K562 (cell line): ENCODE data around the gene FOXL3. TPM values are rescaled to one million over a fixed set of nuclear protein-coding genes. Genes with fewer than 3 reads are reported as not detected.

ENCODE experiments used
- ARNT ChIP-seq, 2 experiments: fragments of 450-650 bp; IDR thresholded peaks; 2 replicates each; pipeline ENCODE4 v1.6.1; 2016; ENCODE audit warnings: mild to moderate bottlenecking in 1 of 2
- BCOR ChIP-seq: fragments of 450-650 bp; IDR thresholded peaks from 2 replicates; pipeline ENCODE4 v1.6.1; 2016
- DNMT1 ChIP-seq: fragments of 450-650 bp; IDR thresholded peaks from 2 replicates; pipeline ENCODE4 v1.6.1; 2016; ENCODE audit warnings: antibody characterized with exemption, mild to moderate bottlenecking
- EP400 ChIP-seq: fragments of 450-650 bp; IDR thresholded peaks from 2 replicates; pipeline ENCODE4 v1.6.1; 2017; ENCODE audit warnings: antibody characterized with exemption, mild to moderate bottlenecking, moderate library complexity
- GTF2A2 ChIP-seq: IDR thresholded peaks from 2 replicates; pipeline ENCODE4 v1.6.1; 2016; ENCODE audit warnings: mild to moderate bottlenecking, missing genetic modification characterization, missing compliant biosample characterization
- GTF2F1 ChIP-seq: IDR thresholded peaks from 2 replicates; pipeline ENCODE4 v1.6.1; 2011; ENCODE audit warnings: low read depth, low read length, improper control_type of control experiment
- IRF1 ChIP-seq: sonication (generic); formaldehyde crosslinking; IDR thresholded peaks from 2 replicates; pipeline ENCODE4 v1.8.0; 2022; ENCODE audit warnings: missing genetic modification reagents, mild to moderate bottlenecking, borderline replicate concordance
- NFE2 ChIP-seq: IDR thresholded peaks from 2 replicates; pipeline ENCODE4 v1.6.1; 2014; ENCODE audit warnings: antibody characterized with exemption, low read depth
- PPARD ChIP-seq: fragments of 250-450 bp; sonication (Bioruptor Pico); IDR thresholded peaks from 2 replicates; pipeline ENCODE4 v1.8.0; 2022; ENCODE audit warnings: inconsistent platforms, mild to moderate bottlenecking, moderate library complexity
- PYGO2 ChIP-seq: fragments of 450-650 bp; IDR thresholded peaks from 2 replicates; pipeline ENCODE4 v1.6.1; 2016; ENCODE audit warnings: mild to moderate bottlenecking, missing genetic modification characterization, moderate library complexity, missing compliant biosample characterization
- REST ChIP-seq, 2 experiments: fragments of 450-650 bp; formaldehyde crosslinking in 1 of 2; IDR thresholded peaks; 2 replicates each; pipeline versions ENCODE4 v1.4.0 to v1.6.1; 2014 to 2020; ENCODE audit warnings: mild to moderate bottlenecking in 2 of 2, borderline replicate concordance in 1 of 2, low read depth in 1 of 2
- RFX5 ChIP-seq: IDR thresholded peaks from 2 replicates; pipeline ENCODE4 v1.6.1; 2011; ENCODE audit warnings: low read depth, mild to moderate bottlenecking, improper control_type of control experiment, low read length
- TRIM24 ChIP-seq, 2 experiments: fragments of 450-650 bp; IDR thresholded peaks; 2 replicates each; pipeline ENCODE4 v1.6.1; 2016
- USF1 ChIP-seq: sonication (generic); formaldehyde crosslinking; IDR thresholded peaks from 2 replicates; pipeline ENCODE4 v1.9.0; 2022; ENCODE audit warnings: mild to moderate bottlenecking, missing genetic modification reagents
- ZNF445 ChIP-seq: fragments of 250-450 bp; sonication (Bioruptor Pico); IDR thresholded peaks from 2 replicates; pipeline ENCODE4 v1.4.0; 2020; ENCODE audit warnings: low read depth, mild to moderate bottlenecking, moderate library complexity
- ZNF740 ChIP-seq, 3 experiments: fragments of 200-800 bp in 1 of 3; sonication (Bioruptor generic) in 1 of 3; sonication (generic) in 1 of 3; formaldehyde crosslinking in 1 of 3; IDR thresholded peaks; 2 replicates each; pipeline versions ENCODE4 v1.6.1 to v1.8.0; 2016 to 2022; ENCODE audit warnings: mild to moderate bottlenecking in 2 of 3, missing compliant biosample characterization in 2 of 3, missing genetic modification characterization in 2 of 3, missing genetic modification reagents in 1 of 3
- polyA plus RNA-seq, 8 experiments: library from polyadenylated mRNA; depleted of rRNA in 4 of 8; stranded (reverse) in 5 of 8; unstranded in 3 of 8; fragments of >200 nt; fragmentation: Nextera tagmentation in 2 of 8; fragmentation: Illumina TruSeq in 1 of 8; extraction: Ambion mirVana in 2 of 8; extraction: Trizol in 1 of 8; gene quantifications; 2 replicates each; pipeline versions ENCODE4 v1.2.1 to v1.2.3, GENCODE V29; 2011 to 2014; ENCODE audit warnings: inconsistent platforms in 1 of 8, missing spikeins in 1 of 8
- total RNA-seq, 7 experiments: library from RNA; depleted of rRNA in 6 of 7; stranded (reverse); fragments of >200 nt in 6 of 7; fragmentation: Illumina TruSeq in 2 of 7; extraction: Trizol in 2 of 7; gene quantifications; 2 replicates each; pipeline versions ENCODE4 v1.2.1 to v1.2.3, GENCODE V29; 2011 to 2021; ENCODE audit warnings: low replicate concordance in 1 of 7

Gene FOXL3
- total and polyA plus RNA-seq, 9 of the 15 experiments (the other 6 are each of a cell fraction or from before 2014, with no cell fraction given), result not detected

GRCh38 chr7:332646-333392 is 42.8 kb downstream of the FOXL3 start (continued):
- TF ChIP-seq REST (IDR thresholded peaks at IDR 0.05; ENCODE audit: borderline replicate concordance) (peak; percentile 87), REST (CRISPR knock-in tag; IDR thresholded peaks at IDR 0.05; ENCODE audit: low read depth) (no peak), ZNF740 (CRISPR knock-in tag; IDR thresholded peaks at IDR 0.05) (no peak), ZNF740 (tag; IDR thresholded peaks at IDR 0.05) (no peak), USF1 (peak; percentile 82), DNMT1 (no peak), PYGO2 (no peak), IRF1 (CRISPR knock-in tag) (no peak), BCOR (no peak; the same call in 1 of the 2 replicates), GTF2A2 (tag) (no peak), RFX5 (no peak), ZNF445 (CRISPR knock-in tag) (no peak), TRIM24 (IDR thresholded peaks at IDR 0.05) (no peak), NFE2 (no peak), ARNT (IDR thresholded peaks at IDR 0.05) (no peak), GTF2F1 (no peak), PPARD (no peak), EP400 (no peak; the same call in 1 of the 2 replicates)
